Measurements from ENCODE around the gene WDR18.

The WDR18 gene, protein sequence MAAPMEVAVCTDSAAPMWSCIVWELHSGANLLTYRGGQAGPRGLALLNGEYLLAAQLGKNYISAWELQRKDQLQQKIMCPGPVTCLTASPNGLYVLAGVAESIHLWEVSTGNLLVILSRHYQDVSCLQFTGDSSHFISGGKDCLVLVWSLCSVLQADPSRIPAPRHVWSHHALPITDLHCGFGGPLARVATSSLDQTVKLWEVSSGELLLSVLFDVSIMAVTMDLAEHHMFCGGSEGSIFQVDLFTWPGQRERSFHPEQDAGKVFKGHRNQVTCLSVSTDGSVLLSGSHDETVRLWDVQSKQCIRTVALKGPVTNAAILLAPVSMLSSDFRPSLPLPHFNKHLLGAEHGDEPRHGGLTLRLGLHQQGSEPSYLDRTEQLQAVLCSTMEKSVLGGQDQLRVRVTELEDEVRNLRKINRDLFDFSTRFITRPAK

DNA sequence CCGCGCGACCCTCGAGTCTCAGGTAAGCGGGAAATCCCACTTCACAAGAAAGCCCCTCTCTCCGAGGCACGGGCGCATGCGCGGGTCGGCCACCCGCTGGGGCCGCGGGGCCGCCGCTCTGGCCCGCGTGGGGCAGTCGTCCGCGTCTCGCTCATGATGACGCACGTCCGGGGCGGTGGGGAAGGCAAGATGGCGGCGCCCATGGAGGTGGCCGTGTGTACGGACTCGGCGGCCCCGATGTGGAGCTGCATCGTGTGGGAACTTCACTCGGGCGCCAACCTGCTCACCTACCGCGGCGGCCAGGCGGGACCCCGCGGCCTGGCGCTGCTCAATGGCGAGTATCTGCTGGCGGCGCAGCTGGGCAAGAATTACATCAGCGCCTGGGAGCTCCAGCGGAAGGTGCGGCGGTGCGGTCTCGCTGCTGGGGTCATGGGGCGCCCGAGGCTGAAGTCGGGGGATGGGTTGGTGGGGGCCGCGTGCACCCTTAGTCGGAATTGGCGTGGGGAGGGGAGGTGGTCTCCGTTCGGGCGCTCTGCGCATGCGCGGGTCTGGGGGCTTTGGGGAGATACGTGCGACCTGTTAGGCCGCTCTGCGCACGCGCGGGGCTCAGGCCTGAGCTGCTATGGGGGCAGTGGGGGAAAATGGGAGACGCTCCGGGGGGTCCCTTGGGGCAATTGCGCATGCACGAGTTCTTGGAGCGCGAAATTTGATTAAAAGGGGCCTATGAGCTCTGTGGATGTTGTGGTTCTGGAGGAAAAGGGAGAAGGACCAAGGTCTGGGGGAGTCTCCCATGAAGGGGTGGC is at the start of gene WDR18:
Gene WDR18 (plus strand): TSS at position 181 of the 803 bp plus-strand sequence. CDS start 9 bp downstream, at position 190.
- FAIRE-seq = no peak

DNA sequence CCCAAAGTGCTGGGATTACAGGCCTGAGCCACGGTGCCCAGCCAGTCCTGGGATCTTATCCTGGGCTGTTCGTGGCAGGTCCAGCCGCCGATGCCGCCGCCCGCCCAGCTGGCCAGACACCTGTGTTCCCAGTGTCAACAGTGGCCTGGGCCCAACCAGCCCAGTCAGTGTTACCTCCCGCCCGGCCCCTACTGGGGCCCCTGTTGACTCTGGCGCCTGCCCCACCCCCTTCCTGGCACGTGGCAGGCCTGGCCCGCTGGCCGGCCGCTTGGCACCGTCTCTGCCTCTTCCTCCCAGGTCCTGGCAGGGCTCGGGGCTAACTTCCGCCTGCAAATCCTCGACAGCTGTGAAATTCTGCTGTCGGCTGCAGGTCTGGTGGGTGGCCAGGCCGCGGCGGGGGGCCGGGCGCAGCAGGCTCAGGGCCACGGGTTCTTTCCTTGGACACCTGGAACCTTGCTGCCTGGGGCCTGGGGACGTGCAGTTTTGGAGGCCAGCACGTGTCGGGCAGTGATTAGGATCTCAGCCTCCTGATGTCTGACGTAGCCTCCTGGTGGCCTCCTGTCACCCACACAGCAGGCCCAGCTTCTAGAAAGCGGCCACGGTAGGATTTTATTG is 49.2 kb upstream of the WDR18 start:
- no peak for FAIRE-seq

DNA sequence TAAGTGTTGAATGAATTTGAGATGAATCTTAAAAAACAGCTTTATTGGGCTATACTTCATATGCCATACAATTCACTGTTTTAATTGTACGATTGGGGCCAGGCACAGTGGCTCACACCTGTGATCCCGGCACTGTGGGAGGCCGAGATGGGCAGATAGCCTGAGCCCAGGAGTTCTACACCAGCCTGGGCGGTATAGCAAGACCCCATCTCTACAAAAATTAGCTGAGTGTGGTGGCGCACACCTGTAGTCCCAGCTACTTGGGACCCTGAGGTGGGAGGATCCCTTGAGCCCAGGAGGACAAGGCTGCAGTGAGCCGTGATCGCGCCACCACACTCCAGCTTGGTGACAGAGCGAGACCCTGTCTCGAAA is 48.0 kb upstream of the WDR18 start:
- no peak for FAIRE-seq

DNA sequence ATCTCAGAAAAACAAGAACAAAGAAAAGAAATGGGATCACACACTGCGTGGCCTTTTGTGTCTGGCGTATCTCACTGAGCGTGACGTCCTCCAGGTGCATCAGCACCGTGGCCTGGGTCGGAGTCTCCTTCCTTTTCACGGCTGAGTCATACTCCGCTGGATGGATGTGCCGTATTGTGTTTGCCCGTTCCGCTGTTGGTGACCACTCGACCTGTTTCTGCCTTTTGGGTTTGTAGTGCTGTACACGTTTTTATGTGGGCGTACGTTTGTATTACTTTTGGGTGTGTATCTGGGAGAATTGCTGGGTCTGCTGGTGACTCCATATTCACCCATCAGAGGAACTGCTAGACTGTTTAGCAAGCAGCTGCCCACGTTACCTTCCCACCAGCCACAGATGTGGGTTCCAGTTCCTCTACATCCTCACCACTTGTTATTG is 46.9 kb upstream of the WDR18 start:
- FAIRE-seq = no peak

DNA sequence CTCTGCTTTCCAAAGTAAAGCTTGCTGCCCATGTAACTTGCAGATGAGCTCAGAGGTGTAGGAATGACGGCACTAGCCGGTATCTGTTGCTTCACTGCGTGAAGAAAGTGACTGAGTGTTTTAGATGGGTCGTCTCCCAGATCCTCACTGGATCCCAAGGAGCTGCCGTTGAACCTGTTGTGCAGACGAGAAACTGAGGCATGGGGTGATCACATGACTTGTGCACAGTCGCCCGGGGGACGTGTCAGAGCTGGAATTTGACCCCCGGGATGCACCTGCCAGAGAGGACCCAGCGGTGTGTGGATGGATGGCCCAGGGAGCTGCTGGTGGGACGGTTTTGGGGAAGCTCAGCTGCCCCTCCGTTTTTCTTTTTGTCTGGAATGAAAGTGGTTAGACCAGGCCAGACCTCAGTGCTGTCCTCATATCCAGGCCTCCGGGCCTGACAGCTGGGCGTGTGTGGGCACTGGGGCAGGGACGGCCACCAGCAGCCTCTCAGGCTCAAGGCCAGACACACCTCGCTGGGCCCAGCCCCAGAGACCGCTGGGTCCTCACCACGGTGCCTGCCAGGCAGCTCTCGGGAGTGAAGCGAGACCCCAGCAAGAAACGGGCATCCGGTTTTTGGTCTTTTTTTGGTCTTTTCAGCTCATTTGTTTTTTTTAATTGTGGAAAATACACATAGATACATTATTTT is 45.8 kb upstream of the WDR18 start:
- no peak for FAIRE-seq

DNA sequence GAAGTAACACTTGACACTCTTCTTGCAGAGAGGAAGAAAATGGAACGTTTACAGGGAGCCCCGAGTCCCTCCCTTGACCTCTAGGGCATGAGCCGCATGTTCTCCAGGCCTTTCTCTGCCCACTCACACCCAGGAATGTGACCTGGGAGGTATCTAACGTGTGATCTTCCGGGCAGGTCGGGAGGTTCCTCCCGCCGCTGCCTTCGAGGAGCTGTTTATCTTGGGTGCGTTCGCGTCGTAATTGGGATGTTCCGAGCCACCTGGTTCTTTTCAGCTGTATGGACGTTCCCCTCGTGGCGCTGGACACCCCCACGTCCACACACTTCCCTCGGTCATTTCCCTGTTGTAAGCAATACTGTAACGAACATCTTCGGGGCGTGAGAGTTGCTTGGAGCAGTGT is 44.7 kb upstream of the WDR18 start:
- no peak for FAIRE-seq

DNA sequence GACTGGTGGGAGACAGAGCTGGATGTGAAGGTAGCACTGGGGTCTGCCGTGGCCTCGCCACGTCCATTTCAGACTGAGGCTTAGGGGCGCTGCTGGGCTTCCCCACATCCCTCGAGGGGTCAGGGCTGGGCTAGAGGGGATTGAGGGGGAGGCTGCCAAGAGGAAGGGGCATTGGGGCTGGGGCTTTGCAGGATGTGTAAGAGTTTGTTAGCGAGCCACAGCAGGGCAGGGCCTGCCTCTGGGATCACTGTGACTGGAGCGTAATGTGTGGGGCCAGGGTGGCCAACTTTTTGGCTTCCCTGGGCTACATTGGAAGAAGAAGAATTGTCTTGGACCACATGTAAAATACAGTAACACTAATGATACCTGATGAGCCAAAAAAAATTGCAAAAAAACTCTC is 44.2 kb upstream of the WDR18 start:
- no peak for FAIRE-seq

DNA sequence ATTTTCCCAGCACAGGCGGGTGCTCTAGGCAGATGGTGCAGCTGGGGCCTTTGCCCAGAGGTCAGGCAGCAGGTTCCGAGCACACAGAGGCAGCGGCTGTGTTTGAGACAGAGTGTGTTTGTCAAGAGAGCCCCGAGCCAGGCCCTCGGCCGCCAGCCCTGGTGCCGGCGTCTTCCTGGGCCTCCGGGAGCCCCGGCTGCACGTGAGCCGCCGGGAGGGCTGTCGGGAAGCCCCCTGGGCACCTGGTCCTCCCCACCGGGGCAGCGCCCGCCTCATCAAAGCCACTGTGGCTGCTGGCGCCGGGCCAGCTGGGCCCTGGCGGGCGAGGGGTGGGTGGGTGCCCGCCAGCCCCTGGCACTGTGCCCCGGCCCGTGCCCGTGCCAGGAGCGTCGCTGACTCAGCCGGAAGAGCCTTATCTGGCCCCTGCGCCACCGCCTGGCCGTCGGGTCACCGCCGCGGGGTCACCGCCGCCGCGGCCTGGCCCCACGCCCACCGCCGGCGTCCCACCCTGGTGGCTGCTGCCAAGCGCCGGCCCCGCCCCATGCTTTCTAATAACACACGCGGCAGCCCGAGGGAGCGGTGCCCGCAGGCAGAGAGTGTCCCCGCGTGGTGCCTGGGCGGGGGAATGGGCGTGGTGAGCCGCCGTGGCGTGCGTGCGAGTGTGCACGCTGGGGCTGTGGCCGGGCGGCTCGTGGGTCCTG is 43.4 kb upstream of the WDR18 start:
- no peak for FAIRE-seq

DNA sequence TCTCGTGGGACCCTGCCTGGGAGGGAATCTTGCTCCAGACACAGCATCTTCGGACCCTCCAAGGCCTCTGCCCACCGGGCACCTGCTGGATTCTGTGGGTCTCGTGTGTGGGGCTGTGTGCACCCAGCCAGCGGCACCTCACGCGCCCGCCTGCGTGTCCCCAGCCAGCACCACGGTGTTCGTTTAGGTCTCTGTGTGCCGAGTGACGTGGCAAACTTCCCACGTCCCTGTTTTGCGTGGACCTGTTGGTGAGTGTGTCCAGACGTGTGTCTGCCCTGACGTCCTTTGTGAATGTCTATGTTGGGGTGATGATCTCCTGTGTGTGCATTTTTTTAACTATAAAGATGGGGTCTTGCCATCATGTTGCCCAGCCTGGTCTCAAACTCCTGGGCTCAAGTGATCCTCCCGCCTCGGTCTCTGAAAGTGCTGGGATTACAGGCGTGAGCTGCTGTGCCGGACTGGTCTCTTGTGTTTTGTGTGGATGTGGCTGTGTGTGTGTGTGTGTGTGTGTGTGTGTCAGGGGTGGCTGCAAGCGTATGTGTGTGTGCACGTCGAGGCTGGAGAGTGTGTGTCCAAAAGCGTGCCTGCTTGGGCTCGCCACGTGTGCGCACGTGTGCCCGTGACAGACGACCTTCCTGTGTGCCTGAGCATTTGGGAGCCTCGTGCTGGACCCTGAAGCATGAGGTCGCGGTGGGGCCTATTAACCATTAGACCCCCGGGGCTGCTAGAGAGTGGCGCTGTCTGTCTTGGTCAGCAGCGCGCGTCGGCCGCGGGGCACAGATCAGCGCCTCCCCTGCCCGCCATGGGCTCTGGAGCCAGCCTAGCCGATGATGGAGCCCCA is 42.6 kb upstream of the WDR18 start:
- no peak for FAIRE-seq

DNA sequence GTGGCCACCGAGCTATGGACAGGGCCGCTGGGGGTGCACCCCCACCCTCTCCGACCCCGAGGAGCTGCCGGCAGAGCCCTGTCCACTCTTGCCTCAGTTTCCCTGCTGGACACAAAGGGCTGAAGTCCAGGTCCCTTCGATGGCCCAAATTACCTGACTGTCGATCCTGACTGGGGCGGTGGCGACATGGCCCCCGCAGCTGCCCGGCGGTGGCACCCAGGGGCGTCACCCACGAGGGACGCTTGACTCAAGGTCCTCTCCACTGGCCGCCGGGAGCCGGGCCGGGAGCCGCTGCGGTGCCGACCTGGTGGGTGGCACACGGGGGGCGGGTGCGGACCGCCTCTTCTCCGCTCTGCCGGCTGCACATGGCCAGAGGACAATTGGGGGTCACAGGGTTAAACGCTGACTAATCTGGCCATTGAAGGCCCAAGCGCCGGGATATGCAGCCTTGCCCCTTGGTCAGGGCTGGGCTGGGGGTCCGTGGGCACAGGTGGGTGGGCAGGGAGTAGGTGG is 42.0 kb upstream of the WDR18 start:
- no peak for FAIRE-seq

DNA sequence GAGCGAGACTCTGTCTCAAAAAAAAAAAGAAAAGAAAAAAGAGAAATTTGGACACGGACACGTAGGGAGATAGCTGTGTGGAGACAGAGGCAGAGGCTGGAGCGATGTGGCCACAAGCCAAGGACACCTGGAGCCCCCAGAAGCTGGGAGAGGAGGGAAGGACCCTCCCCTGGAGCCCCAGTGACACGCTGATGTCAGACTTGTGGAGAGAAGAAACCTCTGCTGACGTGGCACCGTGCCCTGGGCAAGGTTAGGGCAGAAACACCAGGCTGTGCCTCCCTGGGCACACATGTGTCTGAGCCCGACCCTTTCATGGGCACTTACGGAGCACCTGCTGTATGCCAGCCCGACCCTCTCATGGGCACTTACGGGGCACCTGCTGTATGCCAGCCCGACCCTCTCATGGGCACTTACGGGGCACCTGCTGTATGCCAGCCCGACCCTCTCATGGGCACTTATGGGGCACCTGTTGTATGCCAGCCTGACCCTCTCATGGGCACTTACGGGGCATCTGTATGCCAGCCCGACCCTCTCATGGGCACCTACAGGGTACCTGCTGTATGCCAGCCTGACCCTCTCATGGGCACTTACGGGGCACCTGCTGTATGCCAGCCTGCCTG is 40.5 kb upstream of the WDR18 start:
- no peak for FAIRE-seq

DNA sequence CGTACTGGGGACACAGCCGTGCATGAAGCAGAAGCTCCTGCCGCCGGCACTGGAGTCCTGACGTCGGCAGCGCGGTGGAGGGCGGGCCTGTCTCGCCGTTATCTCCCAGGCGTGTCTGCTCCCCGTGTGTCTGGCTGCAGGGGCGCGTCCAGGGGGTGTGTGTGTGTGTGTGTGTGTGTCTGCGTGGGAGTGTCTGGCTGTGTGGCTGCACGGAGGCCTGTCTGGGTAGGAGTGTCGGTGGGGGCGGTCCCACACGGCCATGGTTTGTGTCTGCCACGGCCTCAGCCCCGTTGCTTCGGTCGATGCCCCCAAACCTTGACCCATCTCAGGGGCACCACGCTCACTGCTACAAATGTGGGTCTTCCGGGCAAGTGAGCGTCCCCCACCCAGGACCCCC is 40.0 kb upstream of the WDR18 start:
- FAIRE-seq = no peak

DNA sequence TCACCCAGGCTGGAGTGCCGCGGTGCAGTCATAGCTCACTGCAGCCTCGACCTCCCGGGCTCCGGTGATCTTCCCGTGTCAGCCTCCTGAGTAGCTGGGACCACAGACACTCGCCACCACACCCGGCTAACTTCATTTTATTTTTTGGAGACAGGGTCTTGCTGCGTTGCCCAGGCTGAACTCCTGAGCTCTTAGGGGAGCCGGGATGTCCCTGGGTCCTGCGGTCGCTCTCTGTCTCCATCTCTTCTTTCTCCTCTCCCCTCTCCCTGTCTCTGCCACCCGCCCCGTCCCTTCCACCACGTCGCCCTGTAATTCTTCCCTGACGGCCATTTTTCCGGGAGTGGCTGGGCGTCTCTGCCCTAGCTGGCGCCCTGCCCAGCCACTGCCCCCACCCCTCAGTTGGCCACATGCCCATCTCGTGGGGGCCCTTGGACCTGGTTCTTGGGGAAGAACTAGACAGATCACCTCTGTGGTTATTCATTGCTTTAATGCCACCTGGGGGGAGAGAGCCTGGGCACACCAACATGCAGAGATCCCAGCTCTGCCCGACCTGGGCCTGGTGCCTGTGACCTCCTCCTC is 39.4 kb upstream of the WDR18 start:
- FAIRE-seq = no peak

DNA sequence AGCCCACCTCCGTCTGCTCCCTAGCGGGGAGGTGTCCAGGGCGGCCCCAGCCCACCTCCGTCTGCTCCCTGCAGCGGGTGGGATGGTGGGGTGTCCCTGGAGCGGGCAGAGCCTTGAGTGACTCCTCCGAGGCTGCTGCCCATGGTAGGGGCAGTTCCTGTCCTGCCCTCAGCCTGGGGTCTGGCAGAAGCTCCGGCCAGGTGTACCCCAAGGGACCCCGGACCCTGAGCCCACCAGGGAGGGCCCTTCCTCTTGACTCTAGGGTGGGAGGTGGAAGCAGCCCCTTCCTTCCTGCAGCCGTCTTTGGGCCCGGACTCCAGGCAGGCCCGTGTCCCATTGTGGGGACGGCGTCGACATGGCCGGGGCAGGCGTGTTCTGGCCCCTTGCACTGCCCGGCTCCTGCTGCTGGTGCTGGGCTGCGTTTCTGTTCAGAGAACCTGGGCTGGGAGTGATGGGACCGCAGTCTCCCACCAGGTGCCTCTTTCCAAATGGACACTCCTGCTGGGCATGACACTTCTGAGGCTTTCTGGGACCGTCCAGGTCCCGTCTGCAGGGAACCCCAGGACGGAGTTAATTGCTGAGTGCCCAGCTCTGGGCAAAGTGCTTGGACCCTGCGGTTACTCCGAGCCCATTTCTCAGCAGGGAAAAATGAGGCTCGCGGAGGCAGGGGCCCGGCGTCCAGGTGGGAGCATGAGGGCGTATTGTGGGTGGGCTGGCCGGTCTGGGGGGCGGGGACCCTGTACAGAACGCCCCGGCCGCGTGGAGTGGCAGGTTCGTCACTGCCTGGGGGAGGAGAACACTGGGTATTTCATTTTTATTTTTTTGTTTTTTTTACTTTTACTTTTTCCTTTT is 38.5 kb upstream of the WDR18 start:
- no peak for FAIRE-seq

DNA sequence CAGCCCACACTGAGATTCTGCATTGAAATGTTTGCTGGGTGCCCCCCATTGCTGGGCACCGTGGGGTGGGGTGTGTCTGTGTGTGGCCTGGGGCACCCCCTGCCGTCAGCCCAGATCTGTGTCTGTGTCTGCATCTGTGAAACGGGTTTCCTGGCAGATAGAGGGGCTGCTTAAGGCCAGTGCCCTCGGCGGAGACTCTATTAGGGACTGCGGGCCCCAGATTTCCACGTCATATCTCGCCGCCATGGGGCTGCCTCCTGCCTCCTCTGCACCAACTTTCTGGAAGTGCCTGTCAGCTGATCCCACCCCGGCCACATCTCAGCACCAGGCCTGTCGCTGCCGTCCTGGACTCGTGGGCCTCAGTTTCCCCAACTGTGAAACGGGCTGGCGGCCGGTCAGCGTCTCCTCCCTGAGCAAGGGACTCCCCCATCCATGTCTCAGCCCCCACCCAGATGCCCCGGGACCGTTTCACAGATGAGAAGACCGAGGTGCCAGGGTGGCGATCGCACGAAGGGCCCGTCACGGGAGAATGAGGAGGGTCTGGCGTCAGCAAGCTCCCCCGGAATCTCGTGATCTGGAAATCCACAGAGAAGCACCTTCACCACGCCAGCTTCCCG is 36.9 kb upstream of the WDR18 start:
- no peak for FAIRE-seq

DNA sequence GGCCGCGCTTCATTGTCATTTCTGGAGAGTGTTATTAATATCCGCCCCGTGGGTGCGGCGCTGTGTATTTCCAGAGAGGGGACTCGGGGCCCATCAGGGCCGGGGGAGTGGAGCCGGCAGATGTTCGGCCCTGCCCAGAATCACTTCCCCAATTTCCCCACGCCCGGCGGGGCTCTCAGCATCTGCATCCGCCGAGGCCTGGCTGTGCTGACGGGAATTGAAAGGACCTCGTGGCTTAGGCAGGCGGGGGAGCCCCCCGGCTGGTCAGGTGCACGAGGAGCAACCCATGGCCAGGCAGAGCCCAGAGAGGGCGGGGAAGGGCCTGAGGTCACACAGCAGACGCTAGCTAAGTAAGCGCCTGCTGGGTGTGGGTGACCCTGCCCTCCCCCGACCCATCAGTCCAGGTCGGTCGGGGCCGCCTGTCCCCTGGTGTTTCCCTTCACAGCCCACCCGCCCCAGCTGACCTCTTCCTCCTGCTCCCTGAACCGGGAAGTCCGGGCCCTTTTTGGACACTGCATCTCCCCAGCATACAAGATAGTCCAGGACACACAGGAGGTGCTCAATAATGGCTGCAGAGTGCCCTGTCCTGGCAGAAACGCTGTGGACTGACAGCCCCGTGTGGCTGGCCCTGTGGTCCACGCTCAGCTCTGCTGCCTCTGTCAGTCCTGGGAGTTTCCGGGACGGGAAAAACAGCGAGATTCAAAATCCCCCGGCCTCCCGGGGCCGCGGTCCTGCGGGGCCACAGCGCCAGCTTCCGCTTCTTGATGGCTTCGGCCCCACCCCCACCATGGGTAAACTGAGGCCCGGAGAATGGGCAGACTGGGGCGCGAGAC is 36.2 kb upstream of the WDR18 start:
- FAIRE-seq = no peak

DNA sequence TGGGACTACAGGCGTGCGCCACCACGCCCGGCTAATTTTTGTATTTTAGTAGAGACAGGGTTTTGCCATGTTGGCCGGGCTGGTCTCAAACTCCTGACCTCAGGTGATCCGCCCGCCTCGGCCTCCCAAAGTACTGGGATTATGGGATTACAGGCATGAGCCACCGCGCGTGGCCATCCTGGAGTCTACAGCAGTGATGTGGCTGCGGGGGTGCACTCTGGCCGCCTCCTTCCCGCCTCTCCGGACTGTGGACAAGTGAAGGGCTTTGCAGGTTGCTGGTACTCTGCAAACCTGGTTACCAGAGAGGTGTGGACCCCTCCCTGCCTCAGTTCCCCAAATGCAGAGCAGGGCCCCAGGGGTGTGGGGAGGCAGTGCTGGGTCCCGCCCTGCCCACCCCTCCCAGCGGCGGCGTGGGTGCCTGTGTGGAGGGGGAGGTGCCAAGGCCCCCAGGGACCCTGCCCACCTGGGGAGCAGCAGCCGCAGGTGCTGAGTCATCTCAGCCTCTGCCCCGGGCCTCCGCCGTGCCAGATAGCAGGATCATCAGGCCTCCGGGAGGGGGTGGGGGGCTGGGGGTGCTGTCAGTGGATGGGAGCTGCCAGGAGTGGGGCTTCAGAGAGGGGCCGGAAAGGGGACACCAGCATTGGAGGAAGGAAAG is 35.2 kb upstream of the WDR18 start:
- FAIRE-seq = no peak

Measured in endometrium (tissue), 2 donors.